OCI-LY7 (cell line): ENCODE results near the gene CSNK2A2. TPM values are rescaled to one million over a fixed set of nuclear protein-coding genes. Genes with fewer than 3 reads are reported as not detected.

ENCODE experiments used
- BruUV-seq: library from RNA; stranded (reverse); fragments of 400-500 nt; replicated peaks from 2 replicates; lab custom pipeline; 2021; lab: Mats Ljungman, UMichigan
- CTCF ChIA-PET: fragments of 300-600 bp; sonication (Branson Sonifier 250); formaldehyde crosslinking; loops from one replicate; lab custom pipeline; 2022; ENCODE audit warnings: antibody characterized with exemption; ENCODE audit not compliant: unreplicated experiment; lab: Charles Lee
- POLR2A ChIA-PET: fragments of 300-600 bp; sonication (Branson Sonifier 250); formaldehyde crosslinking; loops from one replicate; lab custom pipeline; 2022; ENCODE audit warnings: antibody characterized with exemption; lab: Charles Lee
- DNase-seq: peaks from one replicate; pipeline ENCODE4 v3.0.0-alpha.2; 2015; ENCODE audit warnings: low spot score
- H2AFZ ChIP-seq: fragments of 200-600 bp; sonication (generic), shearing (Covaris generic); 2 replicates; pipeline ENCODE4 v1.6.1; 2014; ENCODE audit warnings: mild to moderate bottlenecking, antibody characterized with exemption, low read length, moderate library complexity
- H3K27ac ChIP-seq: fragments of 200-600 bp; sonication (generic); 2 replicates; pipeline ENCODE4 v1.5.1; 2014; ENCODE audit warnings: mixed run types, low read depth, mild to moderate bottlenecking, moderate library complexity, low read length, inconsistent platforms; ENCODE audit not compliant: poor library complexity, severe bottlenecking
- H3K36me3 ChIP-seq: fragments of 200-600 bp; sonication (generic); 2 replicates; pipeline ENCODE4 v1.6.1; 2014; ENCODE audit warnings: mild to moderate bottlenecking, antibody characterized with exemption, low read length, moderate library complexity, mixed read lengths; ENCODE audit not compliant: insufficient read depth
- H3K4me1 ChIP-seq: fragments of 200-600 bp; sonication (generic); 2 replicates; pipeline ENCODE4 v1.5.1; 2014; ENCODE audit warnings: mild to moderate bottlenecking, low read length; ENCODE audit not compliant: insufficient read depth, poor library complexity, severe bottlenecking
- H3K4me2 ChIP-seq: fragments of 200-600 bp; sonication (generic); 2 replicates; pipeline ENCODE4 v1.6.1; 2014; ENCODE audit warnings: mild to moderate bottlenecking, low read length
- H3K4me3 ChIP-seq: fragments of 200-600 bp; sonication (generic); 2 replicates; pipeline ENCODE4 v1.5.1; 2014; ENCODE audit warnings: mild to moderate bottlenecking, low read depth, low read length; ENCODE audit not compliant: poor library complexity, severe bottlenecking
- H3K79me2 ChIP-seq: fragments of 200-600 bp; sonication (generic); 2 replicates; pipeline ENCODE4 v1.6.1; 2016; ENCODE audit warnings: low read depth, mild to moderate bottlenecking, low read length, moderate library complexity, mixed read lengths; ENCODE audit not compliant: insufficient read depth
- H3K9me2 ChIP-seq: fragments of 200-600 bp; sonication (generic); 2 replicates; pipeline ENCODE4 v1.6.1; 2016; ENCODE audit warnings: mild to moderate bottlenecking, low read length, mixed read lengths; ENCODE audit not compliant: insufficient read depth
- H3K9me3 ChIP-seq: fragments of 200-600 bp; sonication (generic); 2 replicates; pipeline ENCODE4 v1.6.1; 2014; ENCODE audit warnings: mild to moderate bottlenecking, mixed run types, low read length, mixed read lengths
- H4K20me1 ChIP-seq: fragments of 200-600 bp; sonication (generic); 2 replicates; pipeline ENCODE4 v1.6.1; 2014; ENCODE audit warnings: mild to moderate bottlenecking, antibody characterized with exemption, low read length, moderate library complexity, mixed read lengths; ENCODE audit not compliant: insufficient read depth
- EZH2phosphoT487 ChIP-seq: fragments of 200-600 bp; sonication (generic); IDR thresholded peaks from 2 replicates; pipeline ENCODE4 v1.6.1; 2018; ENCODE audit warnings: low read depth, borderline replicate concordance, mild to moderate bottlenecking, mixed run types, antibody characterized with exemption, low read length, moderate library complexity, mixed read lengths
- intact Hi-C: fragments of 100-400 bp; cut with micrococcal nuclease; formaldehyde crosslinking; loops from one replicate; pipeline ENCODE4 v1.10.0; 2022; ENCODE audit not compliant: unreplicated experiment
- total RNA-seq, 2 experiments: library from RNA; depleted of rRNA in 1 of 2; stranded (reverse); fragments of >200 nt in 1 of 2; shearing (Covaris generic) in 1 of 2; gene quantifications; 2 replicates each; pipeline ENCODE4 v1.2.3, GENCODE V29; 2014 to 2022
- TF ChIP-seq, protein P1 (sequence below): fragments of 200-600 bp; sonication (generic); conservative IDR thresholded peaks from 2 replicates; pipeline ENCODE4 v1.5.1; 2014; ENCODE audit warnings: mild to moderate bottlenecking, antibody characterized with exemption, low read length, moderate library complexity, mixed read lengths

Gene CSNK2A2
- total RNA-seq, 2 experiments from 2014 or later = 28.7 to 106 TPM

DNA sequence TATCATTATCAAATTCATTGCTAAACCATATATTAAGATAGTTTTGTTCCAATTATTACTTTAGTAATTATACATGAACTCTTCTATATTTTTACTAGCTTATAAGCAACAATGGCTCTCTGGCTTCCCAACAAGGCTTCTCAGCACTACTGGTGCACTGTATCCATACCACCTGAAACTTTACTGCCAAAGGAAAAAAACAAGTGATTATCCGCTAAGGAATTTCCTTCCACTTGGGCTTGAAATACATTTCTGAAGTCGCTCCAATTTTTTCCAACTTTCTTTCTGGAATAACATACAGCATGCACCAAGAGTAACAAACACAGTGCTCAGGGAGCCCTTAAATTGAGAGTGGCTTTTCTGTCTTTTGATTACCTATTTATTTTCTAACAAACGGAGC, 2.1 kb downstream of the CSNK2A2 start:
- H3K9me3 ChIP-seq = no peaks in the 10 kb centered on the region
- H3K36me3 ChIP-seq = peaks cover 57% of the 10 kb centered on the region
- intact Hi-C loops = loop anchor here (2.0 to 5.0 kb wide), 2 partner anchors 67 to 168 kb away; partner anchors contain the start of genes CFAP20 and MMP15
- H3K79me2 ChIP-seq = peaks cover 39% of the 10 kb centered on the region; the same call in 1 of the 2 replicates
- no peak overlapping the region for H2AFZ ChIP-seq
- H3K4me3 ChIP-seq = no peak overlapping the region
- DNase-seq = no peak
- ChIA-PET POLR2A (no interaction called here), CTCF (no interaction called here)
- no peaks in the 10 kb centered on the region for H3K9me2 ChIP-seq
- 0 out of 2 replicates have a peak, but pooled peaks cover 3% of the 10 kb centered on the region for H4K20me1 ChIP-seq
- no peak overlapping the region for H3K27ac ChIP-seq
- no TSS peak for BruUV-seq
- H3K4me2 ChIP-seq = peak overlapping the region; percentile 76; the same call in 1 of the 2 replicates
- TF ChIP-seq, protein P1, sequence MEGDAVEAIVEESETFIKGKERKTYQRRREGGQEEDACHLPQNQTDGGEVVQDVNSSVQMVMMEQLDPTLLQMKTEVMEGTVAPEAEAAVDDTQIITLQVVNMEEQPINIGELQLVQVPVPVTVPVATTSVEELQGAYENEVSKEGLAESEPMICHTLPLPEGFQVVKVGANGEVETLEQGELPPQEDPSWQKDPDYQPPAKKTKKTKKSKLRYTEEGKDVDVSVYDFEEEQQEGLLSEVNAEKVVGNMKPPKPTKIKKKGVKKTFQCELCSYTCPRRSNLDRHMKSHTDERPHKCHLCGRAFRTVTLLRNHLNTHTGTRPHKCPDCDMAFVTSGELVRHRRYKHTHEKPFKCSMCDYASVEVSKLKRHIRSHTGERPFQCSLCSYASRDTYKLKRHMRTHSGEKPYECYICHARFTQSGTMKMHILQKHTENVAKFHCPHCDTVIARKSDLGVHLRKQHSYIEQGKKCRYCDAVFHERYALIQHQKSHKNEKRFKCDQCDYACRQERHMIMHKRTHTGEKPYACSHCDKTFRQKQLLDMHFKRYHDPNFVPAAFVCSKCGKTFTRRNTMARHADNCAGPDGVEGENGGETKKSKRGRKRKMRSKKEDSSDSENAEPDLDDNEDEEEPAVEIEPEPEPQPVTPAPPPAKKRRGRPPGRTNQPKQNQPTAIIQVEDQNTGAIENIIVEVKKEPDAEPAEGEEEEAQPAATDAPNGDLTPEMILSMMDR = no peak
- no peak for TF ChIP-seq EZH2phosphoT487
- H3K4me1 ChIP-seq = peaks cover 14% of the 10 kb centered on the region

DNA sequence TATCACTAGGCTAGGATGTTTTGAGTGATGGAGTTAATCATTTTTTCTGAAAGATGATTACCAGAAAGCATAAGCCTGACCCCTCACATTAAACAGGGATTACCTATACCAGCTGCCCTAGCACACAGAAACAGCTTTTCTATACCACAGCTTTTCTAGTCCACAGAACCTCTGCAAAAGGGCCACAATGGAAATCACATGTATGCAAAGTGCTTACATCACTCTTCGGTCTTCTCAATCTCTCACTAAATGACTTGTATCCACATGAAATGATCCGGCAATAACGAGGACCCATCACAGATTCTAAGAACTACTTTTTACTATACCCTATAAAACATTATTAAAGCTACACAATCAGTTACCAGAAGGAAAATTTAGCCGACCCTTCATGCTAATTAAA, 2.6 kb downstream of the CSNK2A2 start:
- BruUV-seq = TSS peak; percentile 48
- Histone ChIP-seq H3K4me2 (no peak overlapping the region), H3K36me3 (peaks cover 61% of the 10 kb centered on the region), H2AFZ (no peak overlapping the region), H3K4me1 (peaks cover 14% of the 10 kb centered on the region), H3K79me2 (peaks cover 39% of the 10 kb centered on the region; the same call in 1 of the 2 replicates), H3K27ac (no peak overlapping the region), H4K20me1 (0 out of 2 replicates have a peak, but pooled peaks cover 3% of the 10 kb centered on the region), H3K9me3 (no peaks in the 10 kb centered on the region), H3K9me2 (no peaks in the 10 kb centered on the region), H3K4me3 (no peak overlapping the region)
- no peak for DNase-seq
- ChIA-PET CTCF (no interaction called here), POLR2A (no interaction called here)
- intact Hi-C loops = loop anchor here (5.0 kb wide), 1 partner anchor 168 kb away; the partner anchor contains the start of gene MMP15
- TF ChIP-seq, protein P1 = no peak
- TF ChIP-seq EZH2phosphoT487 = no peak

DNA sequence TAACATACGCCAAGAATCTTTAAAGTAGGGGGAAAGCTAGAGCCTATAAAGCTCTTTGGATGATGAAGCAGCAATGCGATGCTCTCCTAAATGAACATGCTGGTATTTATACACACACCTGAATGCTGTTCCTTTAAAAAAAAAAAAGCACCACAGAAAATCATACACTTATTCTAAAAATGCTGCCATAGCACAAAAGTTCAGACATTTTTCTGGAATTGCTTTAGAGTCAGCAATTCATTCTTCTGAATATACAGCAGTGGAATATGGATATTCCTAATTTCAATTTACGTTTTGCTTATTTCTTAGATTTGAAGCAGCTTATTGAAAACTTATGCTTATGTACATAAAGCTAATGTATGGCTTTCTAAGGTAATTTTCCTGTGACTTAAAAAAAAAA, 3.1 kb downstream of the CSNK2A2 start:
- BruUV-seq = no TSS peak
- H2AFZ ChIP-seq = no peak overlapping the region
- no peak for TF ChIP-seq EZH2phosphoT487
- TF ChIP-seq, protein P1 = no peak
- H3K4me2 ChIP-seq = no peak overlapping the region
- CTCF ChIA-PET = no interaction called here
- H3K36me3 ChIP-seq = peaks cover 67% of the 10 kb centered on the region
- peaks cover 39% of the 10 kb centered on the region; the same call in 1 of the 2 replicates for H3K79me2 ChIP-seq
- H3K9me3 ChIP-seq = no peaks in the 10 kb centered on the region
- no peak overlapping the region for H3K4me3 ChIP-seq
- H4K20me1 ChIP-seq = 0 out of 2 replicates have a peak, but pooled peaks cover 3% of the 10 kb centered on the region
- DNase-seq = no peak
- H3K9me2 ChIP-seq = no peaks in the 10 kb centered on the region
- H3K4me1 ChIP-seq = peaks cover 14% of the 10 kb centered on the region
- POLR2A ChIA-PET = interaction anchor here (1.1 kb wide), 1 partner anchor 54 kb away, joined by 3 read pairs; no protein-coding TSS in a partner anchor
- intact Hi-C loops = loop anchor here (5.0 kb wide), 1 partner anchor 167 kb away; the partner anchor contains the start of gene MMP15
- no peak overlapping the region for H3K27ac ChIP-seq
